HepG2 (cell line): ENCODE results near the gene NKX3-2. TPM values are rescaled to one million over a fixed set of nuclear protein-coding genes. Genes with fewer than 3 reads are reported as not detected.

Source experiments
- ATAC-seq: fragments of 200-7000 bp; cut with Tn5 transposase; 3 replicates; pipeline ENCODE4 v1.9.1; 2020; ENCODE audit warnings: mild to moderate bottlenecking, moderate library complexity
- BruUV-seq: library from RNA; stranded (reverse); fragments of 400-500 nt; replicated peaks from 2 replicates; lab custom pipeline; 2021; lab: Mats Ljungman, UMichigan
- CTCF ChIA-PET: fragments of 300-600 bp; formaldehyde crosslinking; extraction: SDS; loops from one replicate; lab custom pipeline; 2021; ENCODE audit warnings: low total read pairs, inconsistent platforms, low intra/inter-chr PET ratio; lab: Yijun Ruan, JAX
- POLR2A ChIA-PET: fragments of 350-600 bp; sonication (Branson Sonifier 250); formaldehyde crosslinking; loops from one replicate; lab custom pipeline; 2020; ENCODE audit warnings: antibody characterized with exemption, inconsistent platforms; lab: Yijun Ruan, JAX
- DNase-seq: peaks from one replicate; pipeline ENCODE4 v3.0.0-alpha.2; 2015; ENCODE audit warnings: low spot score
- FAIRE-seq: peaks from 3 replicates; lab custom pipeline; 2011; peaks lifted over from hg19 to GRCh38; lab: Jason Lieb, UNC
- H2AFZ ChIP-seq: one replicate; pipeline ENCODE4 v1.6.1; 2011; ENCODE audit warnings: low read length, inconsistent platforms
- H3K27ac ChIP-seq: fragments of 300-600 bp; 3 replicates; pipeline ENCODE4 v1.8.0; 2011; ENCODE audit warnings: mixed run types, mild to moderate bottlenecking, mixed read lengths, low read length, inconsistent platforms; ENCODE audit not compliant: insufficient read depth; ENCODE audit errors: extremely low read length
- H3K27me3 ChIP-seq, 2 experiments: fragments of 200-600 bp in 1 of 2; 2 replicates in 1 of 2; 3 replicates in 1 of 2; pipeline versions ENCODE4 v1.6.0 to v1.8.0; 2011; ENCODE audit warnings: low read length in 2 of 2, mild to moderate bottlenecking in 2 of 2, moderate library complexity in 2 of 2, inconsistent platforms in 1 of 2; ENCODE audit not compliant: insufficient read depth in 2 of 2, control insufficient read depth in 1 of 2
- H3K36me3 ChIP-seq, 2 experiments: fragments of 200-600 bp in 1 of 2; replicated peaks in 1 of 2; 2 replicates in 1 of 2; 3 replicates in 1 of 2; pipeline versions ENCODE4 v1.5.1 to v1.8.0; 2011; ENCODE audit warnings: low read length in 2 of 2, inconsistent platforms in 1 of 2; ENCODE audit not compliant: insufficient read depth in 2 of 2, control insufficient read depth in 1 of 2
- H3K4me1 ChIP-seq: 2 replicates; pipeline ENCODE4 v1.5.1; 2012; ENCODE audit warnings: low read length, inconsistent platforms; ENCODE audit not compliant: insufficient read depth
- H3K4me2 ChIP-seq: 2 replicates; pipeline ENCODE4 v1.6.0; 2011; ENCODE audit warnings: low read depth, low read length, inconsistent platforms
- H3K4me3 ChIP-seq, 3 experiments: fragments of 200-600 bp in 1 of 3; sonication (generic), shearing (Covaris generic) in 1 of 3; replicated peaks in 1 of 3; 2 replicates each; pipeline ENCODE4 v1.5.1; 2011 to 2016; ENCODE audit warnings: low read length in 3 of 3, inconsistent platforms in 2 of 3, low read depth in 2 of 3, mild to moderate bottlenecking in 2 of 3, control low read depth in 1 of 3, mixed read lengths in 1 of 3; ENCODE audit not compliant: insufficient read depth in 1 of 3
- H3K79me2 ChIP-seq: one replicate; pipeline ENCODE4 v1.6.1; 2011; ENCODE audit warnings: low read length, inconsistent platforms; ENCODE audit not compliant: insufficient read depth
- H3K9ac ChIP-seq: 2 replicates; pipeline ENCODE4 v1.6.0; 2011; ENCODE audit warnings: mild to moderate bottlenecking, low read depth, low read length, inconsistent platforms; ENCODE audit not compliant: insufficient read depth
- H3K9me3 ChIP-seq: 2 replicates; pipeline ENCODE4 v1.5.1; 2012; ENCODE audit warnings: mild to moderate bottlenecking, low read length
- H4K20me1 ChIP-seq: 2 replicates; pipeline ENCODE4 v1.6.0; 2011; ENCODE audit warnings: inconsistent platforms, mild to moderate bottlenecking, low read length, moderate library complexity; ENCODE audit not compliant: insufficient read depth
- AKNA ChIP-seq: sonication (generic); formaldehyde crosslinking; IDR thresholded peaks from 2 replicates; pipeline ENCODE4 v1.4.0; 2020; ENCODE audit warnings: missing genetic modification reagents, borderline replicate concordance
- BCL3 ChIP-seq: sonication (generic); formaldehyde crosslinking; IDR thresholded peaks from 2 replicates; pipeline ENCODE4 v1.5.1; 2020; ENCODE audit warnings: mild to moderate bottlenecking, missing genetic modification reagents, moderate library complexity
- HOXD1 ChIP-seq: sonication (generic); formaldehyde crosslinking; IDR thresholded peaks from 2 replicates; pipeline ENCODE4 v1.5.0; 2020; ENCODE audit warnings: missing genetic modification reagents
- SOX5 ChIP-seq: IDR thresholded peaks from 2 replicates; pipeline ENCODE4 v1.6.1; 2016; ENCODE audit warnings: borderline replicate concordance
- YEATS2 ChIP-seq: sonication (generic); formaldehyde crosslinking; IDR thresholded peaks from 2 replicates; pipeline ENCODE4 v1.4.0; 2020; ENCODE audit warnings: missing genetic modification reagents, borderline replicate concordance
- ZBTB4 ChIP-seq: sonication (generic); formaldehyde crosslinking; IDR thresholded peaks from 2 replicates; pipeline ENCODE4 v1.4.0; 2020; ENCODE audit warnings: missing genetic modification reagents, mild to moderate bottlenecking, borderline replicate concordance
- WGBS: methylation state at CpG from one replicate; pipeline ENCODE4 v1.1.6; 2017; ENCODE audit warnings: low lambda C conversion rate; 5-methylcytosine and 5-hydroxymethylcytosine counted together
- in situ Hi-C: cut with HindIII; loops from 2 replicates; pipeline ENCODE4 v1.10.0; 2017; ENCODE audit warnings: low pct_unique_long_range_greater_than_20kb; ENCODE audit not compliant: extremely low pct_ligation_motif_present
- intact Hi-C: fragments of 100-400 bp; cut with micrococcal nuclease; formaldehyde crosslinking; loops from one replicate; pipeline ENCODE4 v1.10.0; 2022; ENCODE audit not compliant: unreplicated experiment
- polyA plus RNA-seq, 8 experiments: library from polyadenylated mRNA; depleted of rRNA in 3 of 8; stranded (reverse) in 7 of 8; unstranded in 1 of 8; fragments of >200 nt; fragmentation: Illumina TruSeq in 4 of 8; extraction: Trizol in 4 of 8; gene quantifications; 2 replicates each; pipeline versions ENCODE4 v1.2.1 to v1.2.3, GENCODE V29; 2011 to 2016; ENCODE audit warnings: low read depth in 4 of 8, missing spikeins in 1 of 8, mixed read lengths in 1 of 8; ENCODE audit not compliant: insufficient read depth in 1 of 8
- total RNA-seq, 5 experiments: library from RNA; depleted of rRNA; stranded (reverse); fragments of >200 nt; fragmentation: Illumina TruSeq; extraction: Trizol; gene quantifications; 2 replicates each; pipeline ENCODE4 v1.2.3, GENCODE V29; 2016; ENCODE audit warnings: low read depth in 1 of 5

The NKX3-2 gene
- total and polyA plus RNA-seq, 2 of the 13 experiments (the other 11 are each of a cell fraction or from before 2014, with no cell fraction given) = 0.07 to 0.13 TPM

GRCh38 chr4:13546142-13546940 is 2.0 kb upstream of the NKX3-2 start:
- in situ Hi-C loops = loop anchor here (5.0 kb wide), 2 partner anchors 694 to 819 kb away; no protein-coding TSS in a partner anchor
- H3K4me3 ChIP-seq = 0 out of 6 replicates have a peak overlapping the region, but pooled peaks of 1 of the 3 experiments have one; percentile 54
- BruUV-seq = no TSS peak
- POLR2A ChIA-PET = no interaction called here
- H3K9me3 ChIP-seq = no peaks in the 10 kb centered on the region
- WGBS = 65% methylated on average over 18 of the region's 18 CpGs
- CTCF ChIA-PET = no interaction called here
- H3K79me2 ChIP-seq = no peaks in the 10 kb centered on the region
- H3K9ac ChIP-seq = no peak overlapping the region
- no peak overlapping the region for H3K27ac ChIP-seq
- TF ChIP-seq HOXD1 (CRISPR knock-in tag) = no peak
- no peak for TF ChIP-seq SOX5
- TF ChIP-seq AKNA (CRISPR knock-in tag) = no peak
- no peak for TF ChIP-seq YEATS2 (CRISPR knock-in tag)
- TF ChIP-seq ZBTB4 = no peak
- TF ChIP-seq BCL3 = no peak
- TF ChIP-seq, all 625 proteins: peak for 0
- intact Hi-C loops = loop anchor here (5.0 to 10.0 kb wide), 3 partner anchors 64 to 469 kb away; partner anchors contain the start of gene RAB28
- no peak overlapping the region for H3K4me2 ChIP-seq
- peaks cover 2 to 16% of the 10 kb centered on the region in 2 experiments; a peak in 4 of 5 replicates for H3K27me3 ChIP-seq
- no peak for DNase-seq
- no peak for FAIRE-seq
- H4K20me1 ChIP-seq = no peaks in the 10 kb centered on the region
- no peak for ATAC-seq
- H2AFZ ChIP-seq = no peak overlapping the region
- H3K4me1 ChIP-seq = peaks cover 28% of the 10 kb centered on the region
- no peaks in the 10 kb centered on the region for H3K36me3 ChIP-seq
